HEK293 (cell line): ENCODE results near the gene ZDHHC3.

Experiments
- GLI4 ChIP-seq: fragments of 450-650 bp; formaldehyde crosslinking; IDR thresholded peaks from 2 replicates; pipeline ENCODE4 v1.5.1; 2016; ENCODE audit warnings: missing biosample characterization, missing genetic modification characterization
- SP7 ChIP-seq: fragments of 450-650 bp; formaldehyde crosslinking; IDR thresholded peaks from 2 replicates; pipeline ENCODE4 v1.5.1; 2016; ENCODE audit warnings: missing biosample characterization, missing genetic modification characterization
- ZBTB21 ChIP-seq: fragments of 450-650 bp; formaldehyde crosslinking; IDR thresholded peaks from 2 replicates; pipeline ENCODE4 v1.5.1; 2017; ENCODE audit warnings: missing biosample characterization, missing genetic modification characterization
- ZBTB7A ChIP-seq: fragments of 450-650 bp; formaldehyde crosslinking; IDR thresholded peaks from 2 replicates; pipeline ENCODE4 v1.5.1; 2016; ENCODE audit warnings: low read depth, missing biosample characterization, missing genetic modification characterization
- ZNF132 ChIP-seq: fragments of 450-650 bp; formaldehyde crosslinking; IDR thresholded peaks from 2 replicates; pipeline ENCODE4 v1.5.1; 2017; ENCODE audit warnings: missing biosample characterization, missing genetic modification characterization, borderline replicate concordance
- ZNF561 ChIP-seq: fragments of 450-650 bp; IDR thresholded peaks from 2 replicates; pipeline ENCODE4 v1.5.1; 2018; ENCODE audit warnings: missing biosample characterization, missing genetic modification characterization, borderline replicate concordance
- TF ChIP-seq, protein P1 (sequence below): fragments of 450-650 bp; formaldehyde crosslinking; IDR thresholded peaks from 2 replicates; pipeline ENCODE4 v1.5.1; 2016; ENCODE audit warnings: missing biosample characterization, missing genetic modification characterization
- TF ChIP-seq, protein P2 (sequence below): fragments of 450-650 bp; formaldehyde crosslinking; IDR thresholded peaks from 2 replicates; pipeline ENCODE4 v1.5.1; 2016; ENCODE audit warnings: missing biosample characterization, missing genetic modification characterization
- TF ChIP-seq, protein P3 (sequence below): fragments of 450-650 bp; formaldehyde crosslinking; IDR thresholded peaks from 2 replicates; pipeline ENCODE4 v1.5.1; 2016; ENCODE audit warnings: missing biosample characterization, missing genetic modification characterization, borderline replicate concordance
- TF ChIP-seq, protein P4 (sequence below): fragments of 450-650 bp; formaldehyde crosslinking; IDR thresholded peaks from 2 replicates; pipeline ENCODE4 v1.5.1; 2016; ENCODE audit warnings: missing biosample characterization, missing genetic modification characterization
- TF ChIP-seq, protein P5 (sequence below): fragments of 450-650 bp; formaldehyde crosslinking; IDR thresholded peaks from 2 replicates; pipeline ENCODE4 v1.5.1; 2017; ENCODE audit warnings: missing biosample characterization, missing genetic modification characterization
- TF ChIP-seq, protein P6 (sequence below): fragments of 450-650 bp; formaldehyde crosslinking; IDR thresholded peaks from 2 replicates; pipeline ENCODE4 v1.5.1; 2016; ENCODE audit warnings: missing biosample characterization, missing genetic modification characterization

The ZDHHC3 gene

DNA sequence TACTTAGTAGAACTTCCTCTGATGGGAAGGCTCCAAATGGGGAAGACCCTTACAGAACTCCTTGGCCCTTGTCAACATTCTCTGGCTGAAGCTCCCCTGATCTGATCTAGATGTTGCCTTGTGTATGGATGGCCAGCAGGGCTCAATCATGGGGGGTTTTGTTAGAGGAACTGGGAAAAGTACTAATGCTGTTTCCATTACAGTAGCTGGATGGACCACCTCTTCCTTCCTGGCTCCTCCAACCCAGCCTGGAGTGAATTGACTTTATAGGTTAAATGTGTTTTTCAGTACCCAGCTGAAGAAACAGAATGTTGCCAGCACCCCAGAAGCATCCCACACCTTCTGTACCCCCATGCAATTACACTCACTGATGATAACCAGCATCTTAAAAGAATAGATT is 27.4 kb upstream of the ZDHHC3 start (continued):
- TF ChIP-seq, protein P1, sequence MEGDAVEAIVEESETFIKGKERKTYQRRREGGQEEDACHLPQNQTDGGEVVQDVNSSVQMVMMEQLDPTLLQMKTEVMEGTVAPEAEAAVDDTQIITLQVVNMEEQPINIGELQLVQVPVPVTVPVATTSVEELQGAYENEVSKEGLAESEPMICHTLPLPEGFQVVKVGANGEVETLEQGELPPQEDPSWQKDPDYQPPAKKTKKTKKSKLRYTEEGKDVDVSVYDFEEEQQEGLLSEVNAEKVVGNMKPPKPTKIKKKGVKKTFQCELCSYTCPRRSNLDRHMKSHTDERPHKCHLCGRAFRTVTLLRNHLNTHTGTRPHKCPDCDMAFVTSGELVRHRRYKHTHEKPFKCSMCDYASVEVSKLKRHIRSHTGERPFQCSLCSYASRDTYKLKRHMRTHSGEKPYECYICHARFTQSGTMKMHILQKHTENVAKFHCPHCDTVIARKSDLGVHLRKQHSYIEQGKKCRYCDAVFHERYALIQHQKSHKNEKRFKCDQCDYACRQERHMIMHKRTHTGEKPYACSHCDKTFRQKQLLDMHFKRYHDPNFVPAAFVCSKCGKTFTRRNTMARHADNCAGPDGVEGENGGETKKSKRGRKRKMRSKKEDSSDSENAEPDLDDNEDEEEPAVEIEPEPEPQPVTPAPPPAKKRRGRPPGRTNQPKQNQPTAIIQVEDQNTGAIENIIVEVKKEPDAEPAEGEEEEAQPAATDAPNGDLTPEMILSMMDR (tag by site-specific recombination): no peak
- TF ChIP-seq, protein P2, sequence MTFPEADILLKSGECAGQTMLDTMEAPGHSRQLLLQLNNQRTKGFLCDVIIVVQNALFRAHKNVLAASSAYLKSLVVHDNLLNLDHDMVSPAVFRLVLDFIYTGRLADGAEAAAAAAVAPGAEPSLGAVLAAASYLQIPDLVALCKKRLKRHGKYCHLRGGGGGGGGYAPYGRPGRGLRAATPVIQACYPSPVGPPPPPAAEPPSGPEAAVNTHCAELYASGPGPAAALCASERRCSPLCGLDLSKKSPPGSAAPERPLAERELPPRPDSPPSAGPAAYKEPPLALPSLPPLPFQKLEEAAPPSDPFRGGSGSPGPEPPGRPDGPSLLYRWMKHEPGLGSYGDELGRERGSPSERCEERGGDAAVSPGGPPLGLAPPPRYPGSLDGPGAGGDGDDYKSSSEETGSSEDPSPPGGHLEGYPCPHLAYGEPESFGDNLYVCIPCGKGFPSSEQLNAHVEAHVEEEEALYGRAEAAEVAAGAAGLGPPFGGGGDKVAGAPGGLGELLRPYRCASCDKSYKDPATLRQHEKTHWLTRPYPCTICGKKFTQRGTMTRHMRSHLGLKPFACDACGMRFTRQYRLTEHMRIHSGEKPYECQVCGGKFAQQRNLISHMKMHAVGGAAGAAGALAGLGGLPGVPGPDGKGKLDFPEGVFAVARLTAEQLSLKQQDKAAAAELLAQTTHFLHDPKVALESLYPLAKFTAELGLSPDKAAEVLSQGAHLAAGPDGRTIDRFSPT: no peak
- TF ChIP-seq, protein P3, sequence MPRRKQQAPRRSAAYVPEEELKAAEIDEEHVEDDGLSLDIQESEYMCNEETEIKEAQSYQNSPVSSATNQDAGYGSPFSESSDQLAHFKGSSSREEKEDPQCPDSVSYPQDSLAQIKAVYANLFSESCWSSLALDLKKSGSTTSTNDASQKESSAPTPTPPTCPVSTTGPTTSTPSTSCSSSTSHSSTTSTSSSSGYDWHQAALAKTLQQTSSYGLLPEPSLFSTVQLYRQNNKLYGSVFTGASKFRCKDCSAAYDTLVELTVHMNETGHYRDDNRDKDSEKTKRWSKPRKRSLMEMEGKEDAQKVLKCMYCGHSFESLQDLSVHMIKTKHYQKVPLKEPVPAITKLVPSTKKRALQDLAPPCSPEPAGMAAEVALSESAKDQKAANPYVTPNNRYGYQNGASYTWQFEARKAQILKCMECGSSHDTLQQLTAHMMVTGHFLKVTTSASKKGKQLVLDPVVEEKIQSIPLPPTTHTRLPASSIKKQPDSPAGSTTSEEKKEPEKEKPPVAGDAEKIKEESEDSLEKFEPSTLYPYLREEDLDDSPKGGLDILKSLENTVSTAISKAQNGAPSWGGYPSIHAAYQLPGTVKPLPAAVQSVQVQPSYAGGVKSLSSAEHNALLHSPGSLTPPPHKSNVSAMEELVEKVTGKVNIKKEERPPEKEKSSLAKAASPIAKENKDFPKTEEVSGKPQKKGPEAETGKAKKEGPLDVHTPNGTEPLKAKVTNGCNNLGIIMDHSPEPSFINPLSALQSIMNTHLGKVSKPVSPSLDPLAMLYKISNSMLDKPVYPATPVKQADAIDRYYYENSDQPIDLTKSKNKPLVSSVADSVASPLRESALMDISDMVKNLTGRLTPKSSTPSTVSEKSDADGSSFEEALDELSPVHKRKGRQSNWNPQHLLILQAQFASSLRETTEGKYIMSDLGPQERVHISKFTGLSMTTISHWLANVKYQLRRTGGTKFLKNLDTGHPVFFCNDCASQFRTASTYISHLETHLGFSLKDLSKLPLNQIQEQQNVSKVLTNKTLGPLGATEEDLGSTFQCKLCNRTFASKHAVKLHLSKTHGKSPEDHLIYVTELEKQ (tag by site-specific recombination): no peak
- TF ChIP-seq, protein P4, sequence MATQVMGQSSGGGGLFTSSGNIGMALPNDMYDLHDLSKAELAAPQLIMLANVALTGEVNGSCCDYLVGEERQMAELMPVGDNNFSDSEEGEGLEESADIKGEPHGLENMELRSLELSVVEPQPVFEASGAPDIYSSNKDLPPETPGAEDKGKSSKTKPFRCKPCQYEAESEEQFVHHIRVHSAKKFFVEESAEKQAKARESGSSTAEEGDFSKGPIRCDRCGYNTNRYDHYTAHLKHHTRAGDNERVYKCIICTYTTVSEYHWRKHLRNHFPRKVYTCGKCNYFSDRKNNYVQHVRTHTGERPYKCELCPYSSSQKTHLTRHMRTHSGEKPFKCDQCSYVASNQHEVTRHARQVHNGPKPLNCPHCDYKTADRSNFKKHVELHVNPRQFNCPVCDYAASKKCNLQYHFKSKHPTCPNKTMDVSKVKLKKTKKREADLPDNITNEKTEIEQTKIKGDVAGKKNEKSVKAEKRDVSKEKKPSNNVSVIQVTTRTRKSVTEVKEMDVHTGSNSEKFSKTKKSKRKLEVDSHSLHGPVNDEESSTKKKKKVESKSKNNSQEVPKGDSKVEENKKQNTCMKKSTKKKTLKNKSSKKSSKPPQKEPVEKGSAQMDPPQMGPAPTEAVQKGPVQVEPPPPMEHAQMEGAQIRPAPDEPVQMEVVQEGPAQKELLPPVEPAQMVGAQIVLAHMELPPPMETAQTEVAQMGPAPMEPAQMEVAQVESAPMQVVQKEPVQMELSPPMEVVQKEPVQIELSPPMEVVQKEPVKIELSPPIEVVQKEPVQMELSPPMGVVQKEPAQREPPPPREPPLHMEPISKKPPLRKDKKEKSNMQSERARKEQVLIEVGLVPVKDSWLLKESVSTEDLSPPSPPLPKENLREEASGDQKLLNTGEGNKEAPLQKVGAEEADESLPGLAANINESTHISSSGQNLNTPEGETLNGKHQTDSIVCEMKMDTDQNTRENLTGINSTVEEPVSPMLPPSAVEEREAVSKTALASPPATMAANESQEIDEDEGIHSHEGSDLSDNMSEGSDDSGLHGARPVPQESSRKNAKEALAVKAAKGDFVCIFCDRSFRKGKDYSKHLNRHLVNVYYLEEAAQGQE (tag by site-specific recombination): no peak
- no peak for TF ChIP-seq SP7 (tag by site-specific recombination)
- no peak for TF ChIP-seq ZBTB21 (tag by site-specific recombination)
- TF ChIP-seq ZNF561 (tag by site-specific recombination): no peak
- TF ChIP-seq, protein P5, sequence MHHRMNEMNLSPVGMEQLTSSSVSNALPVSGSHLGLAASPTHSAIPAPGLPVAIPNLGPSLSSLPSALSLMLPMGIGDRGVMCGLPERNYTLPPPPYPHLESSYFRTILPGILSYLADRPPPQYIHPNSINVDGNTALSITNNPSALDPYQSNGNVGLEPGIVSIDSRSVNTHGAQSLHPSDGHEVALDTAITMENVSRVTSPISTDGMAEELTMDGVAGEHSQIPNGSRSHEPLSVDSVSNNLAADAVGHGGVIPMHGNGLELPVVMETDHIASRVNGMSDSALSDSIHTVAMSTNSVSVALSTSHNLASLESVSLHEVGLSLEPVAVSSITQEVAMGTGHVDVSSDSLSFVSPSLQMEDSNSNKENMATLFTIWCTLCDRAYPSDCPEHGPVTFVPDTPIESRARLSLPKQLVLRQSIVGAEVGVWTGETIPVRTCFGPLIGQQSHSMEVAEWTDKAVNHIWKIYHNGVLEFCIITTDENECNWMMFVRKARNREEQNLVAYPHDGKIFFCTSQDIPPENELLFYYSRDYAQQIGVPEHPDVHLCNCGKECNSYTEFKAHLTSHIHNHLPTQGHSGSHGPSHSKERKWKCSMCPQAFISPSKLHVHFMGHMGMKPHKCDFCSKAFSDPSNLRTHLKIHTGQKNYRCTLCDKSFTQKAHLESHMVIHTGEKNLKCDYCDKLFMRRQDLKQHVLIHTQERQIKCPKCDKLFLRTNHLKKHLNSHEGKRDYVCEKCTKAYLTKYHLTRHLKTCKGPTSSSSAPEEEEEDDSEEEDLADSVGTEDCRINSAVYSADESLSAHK (tag by site-specific recombination): no peak
- TF ChIP-seq ZNF132 (tag by site-specific recombination): no peak
- TF ChIP-seq, protein P6, sequence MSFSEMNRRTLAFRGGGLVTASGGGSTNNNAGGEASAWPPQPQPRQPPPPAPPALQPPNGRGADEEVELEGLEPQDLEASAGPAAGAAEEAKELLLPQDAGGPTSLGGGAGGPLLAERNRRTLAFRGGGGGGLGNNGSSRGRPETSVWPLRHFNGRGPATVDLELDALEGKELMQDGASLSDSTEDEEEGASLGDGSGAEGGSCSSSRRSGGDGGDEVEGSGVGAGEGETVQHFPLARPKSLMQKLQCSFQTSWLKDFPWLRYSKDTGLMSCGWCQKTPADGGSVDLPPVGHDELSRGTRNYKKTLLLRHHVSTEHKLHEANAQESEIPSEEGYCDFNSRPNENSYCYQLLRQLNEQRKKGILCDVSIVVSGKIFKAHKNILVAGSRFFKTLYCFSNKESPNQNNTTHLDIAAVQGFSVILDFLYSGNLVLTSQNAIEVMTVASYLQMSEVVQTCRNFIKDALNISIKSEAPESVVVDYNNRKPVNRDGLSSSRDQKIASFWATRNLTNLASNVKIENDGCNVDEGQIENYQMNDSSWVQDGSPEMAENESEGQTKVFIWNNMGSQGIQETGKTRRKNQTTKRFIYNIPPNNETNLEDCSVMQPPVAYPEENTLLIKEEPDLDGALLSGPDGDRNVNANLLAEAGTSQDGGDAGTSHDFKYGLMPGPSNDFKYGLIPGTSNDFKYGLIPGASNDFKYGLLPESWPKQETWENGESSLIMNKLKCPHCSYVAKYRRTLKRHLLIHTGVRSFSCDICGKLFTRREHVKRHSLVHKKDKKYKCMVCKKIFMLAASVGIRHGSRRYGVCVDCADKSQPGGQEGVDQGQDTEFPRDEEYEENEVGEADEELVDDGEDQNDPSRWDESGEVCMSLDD: no peak
- no peak for TF ChIP-seq GLI4 (tag by site-specific recombination)
- TF ChIP-seq ZBTB7A (tag by site-specific recombination): no peak
